GM10248 (cell line): ENCODE measurements around the gene PSMD14.

Source experiments
- CTCF ChIA-PET: fragments of 300-600 bp; sonication (Branson Sonifier 250); formaldehyde crosslinking; extraction: SDS; loops from one replicate; lab custom pipeline; 2021; ENCODE audit warnings: antibody characterized with exemption; lab: Yijun Ruan, JAX
- POLR2A ChIA-PET: fragments of 350-650 bp; sonication (Branson Sonifier 250); formaldehyde crosslinking; extraction: SDS; loops from one replicate; lab custom pipeline; 2020; ENCODE audit warnings: antibody characterized with exemption; lab: Yijun Ruan, JAX
- DNase-seq: peaks from one replicate; pipeline ENCODE4 v3.0.0; 2012; ENCODE audit errors: extremely low spot score
- TF ChIP-seq, protein P1 (sequence below): IDR thresholded peaks from 2 replicates; pipeline ENCODE4 v1.5.1; 2012; ENCODE audit warnings: mild to moderate bottlenecking, low read depth; ENCODE audit errors: extremely low read depth, missing control alignments, control extremely low read depth

The PSMD14 gene

DNA sequence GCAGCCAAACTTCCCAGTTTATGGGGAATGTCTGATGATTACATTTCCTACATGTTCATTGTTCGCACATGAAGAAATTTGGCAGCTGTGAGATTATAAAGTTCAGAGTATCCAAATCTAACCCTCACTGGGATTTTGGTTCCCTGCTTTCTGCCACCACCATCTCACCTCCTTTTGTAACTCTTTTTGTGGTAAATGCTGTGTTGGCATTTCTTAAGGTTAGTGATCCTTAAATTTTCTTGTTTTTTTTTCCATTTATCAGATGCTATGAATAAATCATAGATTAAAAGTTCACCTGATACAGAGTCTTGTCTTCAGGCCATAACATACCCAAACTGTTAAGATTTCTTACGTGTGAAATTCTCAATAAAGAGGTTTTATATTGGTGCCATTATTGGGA lies 99.4 kb downstream of the PSMD14 start:
- TF ChIP-seq, protein P1, sequence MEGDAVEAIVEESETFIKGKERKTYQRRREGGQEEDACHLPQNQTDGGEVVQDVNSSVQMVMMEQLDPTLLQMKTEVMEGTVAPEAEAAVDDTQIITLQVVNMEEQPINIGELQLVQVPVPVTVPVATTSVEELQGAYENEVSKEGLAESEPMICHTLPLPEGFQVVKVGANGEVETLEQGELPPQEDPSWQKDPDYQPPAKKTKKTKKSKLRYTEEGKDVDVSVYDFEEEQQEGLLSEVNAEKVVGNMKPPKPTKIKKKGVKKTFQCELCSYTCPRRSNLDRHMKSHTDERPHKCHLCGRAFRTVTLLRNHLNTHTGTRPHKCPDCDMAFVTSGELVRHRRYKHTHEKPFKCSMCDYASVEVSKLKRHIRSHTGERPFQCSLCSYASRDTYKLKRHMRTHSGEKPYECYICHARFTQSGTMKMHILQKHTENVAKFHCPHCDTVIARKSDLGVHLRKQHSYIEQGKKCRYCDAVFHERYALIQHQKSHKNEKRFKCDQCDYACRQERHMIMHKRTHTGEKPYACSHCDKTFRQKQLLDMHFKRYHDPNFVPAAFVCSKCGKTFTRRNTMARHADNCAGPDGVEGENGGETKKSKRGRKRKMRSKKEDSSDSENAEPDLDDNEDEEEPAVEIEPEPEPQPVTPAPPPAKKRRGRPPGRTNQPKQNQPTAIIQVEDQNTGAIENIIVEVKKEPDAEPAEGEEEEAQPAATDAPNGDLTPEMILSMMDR: no peak
- CTCF ChIA-PET: no interaction called here
- no peak for DNase-seq
- POLR2A ChIA-PET: no interaction called here

DNA sequence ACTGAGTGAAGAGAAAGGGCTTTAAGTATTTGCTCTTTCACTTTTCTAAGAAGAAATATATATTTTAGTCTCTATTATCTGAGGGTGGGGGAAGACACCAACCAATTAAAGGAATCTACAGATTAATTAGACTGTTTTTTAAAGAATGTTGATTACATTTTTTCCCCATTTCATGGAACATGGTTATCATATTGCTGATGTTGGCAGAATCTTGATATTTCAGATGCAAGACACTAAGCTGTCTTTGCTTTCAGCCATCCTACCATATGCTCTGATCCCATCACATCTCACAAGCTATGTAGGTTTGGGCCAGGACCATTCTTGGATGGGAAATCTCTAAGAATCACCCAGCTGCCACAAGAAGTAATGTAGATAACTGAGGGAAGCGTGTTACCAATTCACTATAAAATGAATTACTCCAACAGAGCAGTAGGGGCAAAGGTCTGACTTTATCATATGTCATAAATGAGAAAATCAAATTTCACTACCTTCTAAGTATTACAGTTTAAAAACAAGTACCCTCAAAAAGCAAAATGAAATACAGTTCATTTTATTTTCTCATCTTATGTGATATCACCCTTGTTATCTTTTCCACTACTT lies 101.2 kb downstream of the PSMD14 start:
- ChIA-PET CTCF (no interaction called here), POLR2A (no interaction called here)
- DNase-seq: no peak
- TF ChIP-seq, protein P1: no peak

DNA sequence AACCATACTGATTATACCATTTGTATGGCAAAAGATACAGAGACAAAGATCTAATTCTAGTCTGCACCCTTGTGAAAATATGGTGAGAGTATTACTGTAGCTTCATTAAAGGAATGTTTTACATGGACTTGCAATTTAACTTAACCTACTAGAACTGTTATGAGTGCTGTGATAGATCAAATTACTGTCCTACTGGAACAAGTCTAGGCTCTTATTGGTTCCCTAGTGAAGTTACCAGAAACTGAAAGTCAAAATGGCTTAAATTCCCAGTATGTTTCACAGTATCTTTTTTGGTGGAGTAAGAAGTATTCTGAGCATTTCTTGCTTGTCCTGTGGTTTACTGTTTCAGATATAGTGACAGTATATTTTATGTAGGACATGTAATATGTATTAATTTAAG lies 104.1 kb downstream of the PSMD14 start:
- ChIA-PET CTCF (no interaction called here), POLR2A (no interaction called here)
- DNase-seq: no peak
- TF ChIP-seq, protein P1: no peak

DNA sequence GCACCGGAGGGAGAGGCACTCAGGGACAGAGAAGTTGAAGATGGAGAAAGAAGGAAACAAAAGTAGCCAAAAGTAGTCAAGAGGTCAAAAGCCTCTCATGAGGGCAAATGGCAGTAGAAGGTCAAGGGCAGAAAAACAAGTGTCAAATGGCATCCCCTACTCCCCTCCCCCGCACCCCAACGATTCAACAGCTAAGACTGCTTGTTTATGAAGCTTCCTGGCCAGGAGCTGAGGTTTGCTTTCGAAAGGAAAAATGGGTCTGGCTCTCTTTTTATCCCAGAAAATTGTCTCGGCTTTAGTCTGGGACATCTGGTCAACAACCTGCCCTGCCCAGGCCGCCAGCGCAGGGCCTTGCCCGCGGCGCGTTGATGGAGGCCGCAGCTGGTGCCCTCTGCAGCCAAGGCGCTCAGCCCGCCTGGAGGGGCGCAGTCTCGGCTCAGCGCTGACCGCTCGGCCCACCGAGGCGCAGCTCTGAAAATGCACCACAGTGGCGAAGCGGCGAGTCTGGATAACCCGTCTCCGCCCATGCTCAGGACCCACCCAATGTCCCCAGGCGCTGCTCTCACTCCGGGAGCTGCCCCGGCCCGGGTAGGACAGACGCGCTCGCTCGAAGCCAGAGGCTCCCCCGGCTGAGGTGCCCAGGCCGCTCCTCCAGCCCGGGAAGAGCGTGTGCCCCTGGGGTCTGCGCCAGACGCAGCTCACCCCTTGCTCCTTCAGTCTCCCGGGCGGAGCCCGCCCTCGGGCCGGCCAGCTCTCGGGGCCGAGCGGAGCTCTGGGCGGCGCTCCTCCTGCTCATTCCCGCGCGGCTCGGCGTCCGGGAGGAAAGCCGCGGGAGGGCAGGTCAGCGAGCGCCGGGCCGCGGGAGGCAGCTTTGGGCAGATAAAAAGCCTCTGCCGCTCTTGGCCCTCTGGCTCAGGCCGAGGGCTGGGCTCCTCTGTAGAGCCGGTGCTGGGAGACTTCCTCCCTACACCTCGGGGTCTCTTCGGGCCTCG lies 106.1 kb downstream of the PSMD14 start:
- TF ChIP-seq, protein P1: no peak
- ChIA-PET CTCF (interaction anchor here (0.6 to 0.8 kb wide), 2 partner anchors 23 to 141 kb away, joined by 3 read pairs; no protein-coding TSS in a partner anchor), POLR2A (no interaction called here)
- DNase-seq: peak; percentile 42

DNA sequence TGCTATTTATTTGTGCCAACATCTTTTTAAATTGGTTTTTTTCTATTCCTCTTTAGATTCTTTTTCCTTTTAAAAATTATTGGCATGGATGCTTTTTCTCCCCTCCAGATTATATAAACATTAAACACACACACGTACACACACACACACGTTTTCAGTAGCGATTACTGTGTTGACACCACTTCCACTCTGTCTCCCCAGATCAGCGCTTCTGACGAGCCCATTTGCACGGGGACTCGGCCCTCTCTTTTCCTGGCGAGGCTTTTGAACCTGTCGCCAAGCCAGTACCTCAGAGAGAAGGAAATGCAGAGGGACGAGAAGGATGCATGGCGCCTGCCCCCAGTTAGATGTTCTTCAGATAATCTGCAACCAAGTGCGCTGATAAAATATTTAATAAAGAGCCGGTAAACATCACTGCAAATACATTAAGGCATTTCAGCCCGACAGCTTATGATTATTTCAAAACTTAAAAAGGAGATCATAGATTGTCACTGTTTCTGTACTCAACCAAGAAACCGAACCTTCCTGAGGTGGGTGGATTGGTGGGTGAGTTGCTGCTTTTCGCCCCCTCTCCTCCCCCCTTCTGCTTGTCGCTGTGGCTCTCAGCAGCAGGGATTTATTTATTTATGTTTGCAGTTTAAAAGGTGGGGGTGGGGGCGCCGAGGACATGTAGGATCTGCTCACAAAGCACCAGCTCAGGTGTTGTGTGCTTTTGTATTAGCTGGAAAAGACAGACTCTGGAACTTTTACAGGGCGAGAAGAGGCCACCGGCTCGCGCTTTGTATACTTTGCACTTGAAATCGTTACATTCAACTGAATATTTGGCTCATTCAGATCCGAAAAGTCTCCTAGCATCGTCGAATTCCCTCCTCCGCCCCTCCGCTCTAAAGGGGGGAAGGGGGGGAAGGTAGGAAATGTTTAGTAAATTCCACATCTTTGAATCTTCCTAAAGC lies 107.1 kb downstream of the PSMD14 start:
- POLR2A ChIA-PET: no interaction called here
- CTCF ChIA-PET: interaction anchor here (0.8 kb wide), 1 partner anchor 142 kb away, joined by 3 read pairs; no protein-coding TSS in a partner anchor
- peak; percentile 34 for DNase-seq
- TF ChIP-seq, protein P1: no peak

DNA sequence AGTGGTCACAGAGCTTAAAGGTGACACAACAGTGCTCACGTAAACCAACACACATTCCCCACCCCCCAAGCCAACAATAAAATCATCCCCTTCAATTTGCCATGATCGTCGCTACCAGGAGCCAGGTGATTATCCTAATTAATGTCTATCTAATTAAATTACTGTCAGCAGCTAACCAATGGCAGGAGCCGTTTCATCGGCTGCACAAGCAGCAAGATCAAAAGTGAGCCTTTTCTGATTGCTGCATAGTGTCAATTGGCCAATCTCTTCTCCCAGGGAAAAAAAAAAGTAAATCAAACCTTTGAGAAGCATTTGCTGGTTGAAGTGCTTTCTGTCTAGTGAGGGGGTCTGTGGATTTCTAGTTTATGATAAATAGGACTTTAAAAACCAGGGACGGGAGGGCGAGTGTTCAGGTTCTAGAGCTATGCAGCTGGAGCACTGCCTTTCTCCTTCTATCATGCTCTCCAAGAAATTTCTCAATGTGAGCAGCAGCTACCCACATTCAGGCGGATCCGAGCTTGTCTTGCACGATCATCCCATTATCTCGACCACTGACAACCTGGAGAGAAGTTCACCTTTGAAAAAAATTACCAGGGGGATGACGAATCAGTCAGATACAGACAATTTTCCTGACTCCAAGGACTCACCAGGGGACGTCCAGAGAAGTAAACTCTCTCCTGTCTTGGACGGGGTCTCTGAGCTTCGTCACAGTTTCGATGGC lies 107.9 kb downstream of the PSMD14 start, which contains the start of gene TBR1:
Gene TBR1 (plus strand): TSS at position 311 of the 721 bp plus-strand sequence. CDS start 114 bp downstream, at position 425.
- TF ChIP-seq, protein P1: no peak
- DNase-seq: peak; percentile 26
- POLR2A ChIA-PET: no interaction called here
- CTCF ChIA-PET: interaction anchor here (0.9 kb wide), 1 partner anchor 13 kb away, joined by 3 read pairs; no protein-coding TSS in a partner anchor
